SK-N-MC (cell line): ENCODE measurements around the gene RALGDS.

ENCODE experiments used
- EZH2 ChIP-seq: fragments of 200-600 bp; sonication (generic); IDR thresholded peaks from one replicate; pipeline ENCODE4 v1.6.1; 2017; ENCODE audit warnings: antibody characterized with exemption
- POLR2AphosphoS5 ChIP-seq: IDR thresholded peaks from 2 replicates; pipeline ENCODE4 v1.6.1; 2012; ENCODE audit warnings: mild to moderate bottlenecking, low read depth, low read length, borderline replicate concordance

DNA sequence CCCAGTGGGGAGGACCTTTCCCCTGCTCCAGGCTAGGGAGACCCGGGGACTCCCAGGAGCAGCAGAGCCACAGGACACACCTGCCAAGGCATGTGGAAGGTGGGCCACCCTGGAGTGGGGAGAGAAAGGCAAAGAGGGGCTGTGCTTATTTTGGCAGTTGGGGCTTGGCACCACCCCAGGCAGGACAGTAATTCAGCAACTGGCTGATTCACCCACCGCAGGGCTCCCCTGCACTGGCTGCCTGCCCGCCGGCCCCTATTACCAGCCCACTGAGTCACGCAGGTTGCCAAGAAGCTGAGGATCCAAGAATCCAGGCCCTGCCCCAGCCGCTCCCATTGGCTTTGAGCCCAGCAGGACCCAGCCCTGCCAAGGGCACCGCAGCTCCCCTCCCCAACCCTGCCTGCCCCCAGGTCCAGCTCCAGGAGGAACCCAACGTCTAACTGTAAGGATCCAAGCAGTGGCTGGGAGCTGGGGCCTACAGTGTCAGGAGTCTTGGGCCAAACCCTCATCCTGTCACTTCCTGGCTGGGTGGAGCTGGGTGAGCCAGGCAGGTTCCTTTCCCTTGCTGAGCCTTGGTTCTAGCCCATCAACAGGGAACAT, 14.2 kb upstream of the RALGDS start:
- no peak for TF ChIP-seq POLR2AphosphoS5
- no peak for TF ChIP-seq EZH2
